HepG2 (cell line): ENCODE data around the gene ABCA2. TPM values are rescaled to one million over a fixed set of nuclear protein-coding genes. Genes with fewer than 3 reads are reported as not detected.

Source experiments
- ARID2 ChIP-seq: sonication (generic); formaldehyde crosslinking; IDR thresholded peaks from 2 replicates; pipeline ENCODE4 v1.8.1; 2022; ENCODE audit warnings: mild to moderate bottlenecking, missing genetic modification reagents, borderline replicate concordance
- CENPBD1 ChIP-seq: sonication (generic); formaldehyde crosslinking; IDR thresholded peaks from 2 replicates; pipeline ENCODE4 v1.8.0; 2022; ENCODE audit warnings: missing genetic modification reagents, low read depth, mild to moderate bottlenecking, borderline replicate concordance
- GTF3A ChIP-seq: sonication (generic); formaldehyde crosslinking; conservative IDR thresholded peaks from 2 replicates; pipeline ENCODE4 v1.4.0; 2020; ENCODE audit warnings: mild to moderate bottlenecking, missing genetic modification reagents
- HINFP ChIP-seq: sonication (generic); formaldehyde crosslinking; IDR thresholded peaks from 2 replicates; pipeline ENCODE4 v1.4.0; 2020; ENCODE audit warnings: low read depth, mild to moderate bottlenecking, missing genetic modification reagents
- JARID2 ChIP-seq: sonication (generic); formaldehyde crosslinking; IDR thresholded peaks from 2 replicates; pipeline ENCODE4 v1.8.1; 2023; ENCODE audit warnings: missing genetic modification reagents, inconsistent platforms; ENCODE audit not compliant: insufficient replicate concordance
- MAFG ChIP-seq: sonication (generic); formaldehyde crosslinking; IDR thresholded peaks from 2 replicates; pipeline ENCODE4 v1.5.1; 2020; ENCODE audit warnings: mild to moderate bottlenecking, missing genetic modification reagents
- MEIS1 ChIP-seq: sonication (generic); formaldehyde crosslinking; IDR thresholded peaks from 2 replicates; pipeline ENCODE4 v1.9.0; 2021; ENCODE audit warnings: mild to moderate bottlenecking, missing genetic modification reagents, moderate library complexity, borderline replicate concordance
- NFIC ChIP-seq: IDR thresholded peaks from 2 replicates; pipeline ENCODE4 v1.6.1; 2012; ENCODE audit warnings: mild to moderate bottlenecking, low read length, inconsistent platforms
- RAD21 ChIP-seq: fragments of 450-650 bp; formaldehyde crosslinking; IDR thresholded peaks from 2 replicates; pipeline ENCODE4 v1.5.0; 2020; ENCODE audit warnings: mild to moderate bottlenecking
- RXRA ChIP-seq: sonication (generic); formaldehyde crosslinking; IDR thresholded peaks from 2 replicates; pipeline ENCODE4 v1.5.1; 2020; ENCODE audit warnings: missing genetic modification reagents
- SALL2 ChIP-seq: sonication (generic); formaldehyde crosslinking; IDR thresholded peaks from 2 replicates; pipeline ENCODE4 v1.8.1; 2023; ENCODE audit warnings: mild to moderate bottlenecking, missing genetic modification reagents, inconsistent platforms
- TCF7L2 ChIP-seq: IDR thresholded peaks from 2 replicates; pipeline ENCODE4 v1.6.1; 2011; ENCODE audit warnings: mild to moderate bottlenecking, low read depth, low read length, moderate library complexity
- ZFP62 ChIP-seq: sonication (generic); formaldehyde crosslinking; IDR thresholded peaks from 2 replicates; pipeline ENCODE4 v1.4.0; 2020; ENCODE audit warnings: missing genetic modification reagents
- ZKSCAN8 ChIP-seq: IDR thresholded peaks from 2 replicates; pipeline ENCODE4 v1.6.1; 2016; ENCODE audit warnings: borderline replicate concordance, missing genetic modification reagents, missing compliant biosample characterization
- ZMAT3 ChIP-seq: sonication (generic); formaldehyde crosslinking; conservative IDR thresholded peaks from 2 replicates; pipeline ENCODE4 v1.7.0; 2021; ENCODE audit warnings: missing genetic modification reagents
- ZNF839 ChIP-seq: sonication (generic); formaldehyde crosslinking; IDR thresholded peaks from 2 replicates; pipeline ENCODE4 v1.4.0; 2020; ENCODE audit warnings: missing genetic modification reagents, mild to moderate bottlenecking, borderline replicate concordance
- polyA plus RNA-seq, 8 experiments: library from polyadenylated mRNA; depleted of rRNA in 3 of 8; stranded (reverse) in 7 of 8; unstranded in 1 of 8; fragments of >200 nt; fragmentation: Illumina TruSeq in 4 of 8; extraction: Trizol in 4 of 8; gene quantifications; 2 replicates each; pipeline versions ENCODE4 v1.2.1 to v1.2.3, GENCODE V29; 2011 to 2016; ENCODE audit warnings: low read depth in 4 of 8, missing spikeins in 1 of 8, mixed read lengths in 1 of 8; ENCODE audit not compliant: insufficient read depth in 1 of 8
- total RNA-seq, 5 experiments: library from RNA; depleted of rRNA; stranded (reverse); fragments of >200 nt; fragmentation: Illumina TruSeq; extraction: Trizol; gene quantifications; 2 replicates each; pipeline ENCODE4 v1.2.3, GENCODE V29; 2016; ENCODE audit warnings: low read depth in 1 of 5
- TF ChIP-seq, protein P1 (sequence below): IDR thresholded peaks from 2 replicates; pipeline ENCODE4 v1.6.1; 2016; ENCODE audit warnings: low read depth
- TF ChIP-seq, protein P2 (sequence below): fragments of 450-650 bp; IDR thresholded peaks from 2 replicates; pipeline ENCODE4 v1.6.1; 2017; ENCODE audit warnings: mild to moderate bottlenecking
- TF ChIP-seq, protein P3 (sequence below): sonication (generic); formaldehyde crosslinking; IDR thresholded peaks from 2 replicates; pipeline ENCODE4 v1.8.1; 2022; ENCODE audit warnings: low read depth, mild to moderate bottlenecking, missing genetic modification reagents

ABCA2 gene
- total and polyA plus RNA-seq, 2 of the 13 experiments (the other 11 are each of a cell fraction or from before 2014, with no cell fraction given): 2.9 to 19.2 TPM

DNA sequence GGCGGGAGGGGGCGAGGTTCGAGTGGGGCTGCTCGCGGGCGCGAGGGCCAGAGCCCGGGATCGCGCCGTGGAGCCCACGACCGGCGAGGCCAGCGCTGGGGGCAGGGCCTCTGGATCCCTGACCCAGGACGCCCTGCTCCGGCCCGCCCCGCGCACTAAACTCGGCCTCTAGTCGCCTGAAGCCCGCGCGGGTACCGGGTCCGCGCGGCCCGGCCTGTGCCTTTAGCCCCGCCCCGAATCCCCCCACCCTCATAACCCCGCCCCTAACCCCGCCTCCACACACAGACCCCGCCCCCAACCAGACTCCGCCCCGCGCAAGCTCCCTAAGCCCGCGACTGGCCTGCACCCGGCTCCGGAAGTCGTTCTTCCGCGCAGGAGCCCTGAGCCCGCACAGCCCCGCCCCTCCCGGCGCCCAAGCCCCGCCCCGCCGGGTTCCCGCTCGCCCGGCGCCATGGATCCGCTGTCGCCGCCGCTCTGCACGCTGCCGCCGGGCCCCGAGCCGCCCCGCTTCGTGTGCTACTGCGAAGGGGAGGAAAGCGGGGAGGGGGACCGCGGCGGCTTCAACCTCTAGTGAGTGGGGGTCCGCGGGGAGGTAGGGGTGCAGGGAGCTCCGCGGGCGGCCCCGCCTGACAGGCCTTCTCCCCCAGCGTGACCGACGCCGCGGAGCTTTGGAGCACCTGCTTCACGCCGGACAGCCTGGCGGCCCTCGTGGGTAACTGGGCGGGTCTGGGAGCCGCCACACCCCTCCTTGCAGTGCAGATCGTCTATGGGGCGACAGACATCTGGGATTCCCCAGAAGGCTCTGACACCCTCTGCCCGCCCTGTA lies 35.8 kb downstream of the ABCA2 start, which contains the start of gene PAXX (continued):
- TF ChIP-seq, protein P1, sequence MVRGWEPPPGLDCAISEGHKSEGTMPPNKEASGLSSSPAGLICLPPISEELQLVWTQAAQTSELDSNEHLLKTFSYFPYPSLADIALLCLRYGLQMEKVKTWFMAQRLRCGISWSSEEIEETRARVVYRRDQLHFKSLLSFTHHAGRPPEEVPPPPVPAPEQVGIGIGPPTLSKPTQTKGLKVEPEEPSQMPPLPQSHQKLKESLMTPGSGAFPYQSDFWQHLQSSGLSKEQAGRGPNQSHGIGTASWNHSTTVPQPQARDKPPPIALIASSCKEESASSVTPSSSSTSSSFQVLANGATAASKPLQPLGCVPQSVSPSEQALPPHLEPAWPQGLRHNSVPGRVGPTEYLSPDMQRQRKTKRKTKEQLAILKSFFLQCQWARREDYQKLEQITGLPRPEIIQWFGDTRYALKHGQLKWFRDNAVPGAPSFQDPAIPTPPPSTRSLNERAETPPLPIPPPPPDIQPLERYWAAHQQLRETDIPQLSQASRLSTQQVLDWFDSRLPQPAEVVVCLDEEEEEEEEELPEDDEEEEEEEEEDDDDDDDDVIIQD (CRISPR knock-in tag): no peak
- TF ChIP-seq SALL2 (CRISPR knock-in tag) (peak; percentile 45; the same call in 1 of the 2 replicates), GTF3A (CRISPR knock-in tag) (no peak), TCF7L2 (no peak), ZFP62 (CRISPR knock-in tag) (no peak), JARID2 (no peak), MEIS1 (CRISPR knock-in tag) (no peak), RAD21 (CRISPR knock-in tag) (peak; percentile 17; the same call in 1 of the 2 replicates), ZMAT3 (CRISPR knock-in tag) (peak; percentile 76), ZNF839 (CRISPR knock-in tag) (no peak), ARID2 (CRISPR knock-in tag) (no peak), RXRA (CRISPR knock-in tag) (no peak), NFIC (no peak), MAFG (CRISPR knock-in tag) (no peak), ZKSCAN8 (CRISPR knock-in tag) (no peak), CENPBD1 (no peak), HINFP (no peak)
- TF ChIP-seq, protein P2, sequence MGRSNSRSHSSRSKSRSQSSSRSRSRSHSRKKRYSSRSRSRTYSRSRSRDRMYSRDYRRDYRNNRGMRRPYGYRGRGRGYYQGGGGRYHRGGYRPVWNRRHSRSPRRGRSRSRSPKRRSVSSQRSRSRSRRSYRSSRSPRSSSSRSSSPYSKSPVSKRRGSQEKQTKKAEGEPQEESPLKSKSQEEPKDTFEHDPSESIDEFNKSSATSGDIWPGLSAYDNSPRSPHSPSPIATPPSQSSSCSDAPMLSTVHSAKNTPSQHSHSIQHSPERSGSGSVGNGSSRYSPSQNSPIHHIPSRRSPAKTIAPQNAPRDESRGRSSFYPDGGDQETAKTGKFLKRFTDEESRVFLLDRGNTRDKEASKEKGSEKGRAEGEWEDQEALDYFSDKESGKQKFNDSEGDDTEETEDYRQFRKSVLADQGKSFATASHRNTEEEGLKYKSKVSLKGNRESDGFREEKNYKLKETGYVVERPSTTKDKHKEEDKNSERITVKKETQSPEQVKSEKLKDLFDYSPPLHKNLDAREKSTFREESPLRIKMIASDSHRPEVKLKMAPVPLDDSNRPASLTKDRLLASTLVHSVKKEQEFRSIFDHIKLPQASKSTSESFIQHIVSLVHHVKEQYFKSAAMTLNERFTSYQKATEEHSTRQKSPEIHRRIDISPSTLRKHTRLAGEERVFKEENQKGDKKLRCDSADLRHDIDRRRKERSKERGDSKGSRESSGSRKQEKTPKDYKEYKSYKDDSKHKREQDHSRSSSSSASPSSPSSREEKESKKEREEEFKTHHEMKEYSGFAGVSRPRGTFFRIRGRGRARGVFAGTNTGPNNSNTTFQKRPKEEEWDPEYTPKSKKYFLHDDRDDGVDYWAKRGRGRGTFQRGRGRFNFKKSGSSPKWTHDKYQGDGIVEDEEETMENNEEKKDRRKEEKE: no peak
- TF ChIP-seq, protein P3, sequence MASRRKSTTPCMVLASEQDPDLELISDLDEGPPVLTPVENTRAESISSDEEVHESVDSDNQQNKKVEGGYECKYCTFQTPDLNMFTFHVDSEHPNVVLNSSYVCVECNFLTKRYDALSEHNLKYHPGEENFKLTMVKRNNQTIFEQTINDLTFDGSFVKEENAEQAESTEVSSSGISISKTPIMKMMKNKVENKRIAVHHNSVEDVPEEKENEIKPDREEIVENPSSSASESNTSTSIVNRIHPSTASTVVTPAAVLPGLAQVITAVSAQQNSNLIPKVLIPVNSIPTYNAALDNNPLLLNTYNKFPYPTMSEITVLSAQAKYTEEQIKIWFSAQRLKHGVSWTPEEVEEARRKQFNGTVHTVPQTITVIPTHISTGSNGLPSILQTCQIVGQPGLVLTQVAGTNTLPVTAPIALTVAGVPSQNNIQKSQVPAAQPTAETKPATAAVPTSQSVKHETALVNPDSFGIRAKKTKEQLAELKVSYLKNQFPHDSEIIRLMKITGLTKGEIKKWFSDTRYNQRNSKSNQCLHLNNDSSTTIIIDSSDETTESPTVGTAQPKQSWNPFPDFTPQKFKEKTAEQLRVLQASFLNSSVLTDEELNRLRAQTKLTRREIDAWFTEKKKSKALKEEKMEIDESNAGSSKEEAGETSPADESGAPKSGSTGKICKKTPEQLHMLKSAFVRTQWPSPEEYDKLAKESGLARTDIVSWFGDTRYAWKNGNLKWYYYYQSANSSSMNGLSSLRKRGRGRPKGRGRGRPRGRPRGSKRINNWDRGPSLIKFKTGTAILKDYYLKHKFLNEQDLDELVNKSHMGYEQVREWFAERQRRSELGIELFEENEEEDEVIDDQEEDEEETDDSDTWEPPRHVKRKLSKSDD (CRISPR knock-in tag): 0 out of 2 replicates have a peak, but pooled peaks have one; percentile 29
